ENCODE data around the gene COL4A2. TPM values are rescaled to one million over a fixed set of nuclear protein-coding genes. Genes with fewer than 3 reads are reported as not detected.

COL4A2 gene
- total RNA-seq, 1 donor from 2014 or later: 159 TPM

GRCh38 chr13:110424569-110425443, 117.7 kb downstream of the COL4A2 start:
- H3K4me1 Mint-ChIP-seq: peaks cover 23% of the 10 kb centered on the region
- H3K9me3 Mint-ChIP-seq: no peaks in the 10 kb centered on the region
- H3K27ac Mint-ChIP-seq (ENCODE audit: unreplicated experiment): no peak overlapping the region
- peaks cover 10% of the 10 kb centered on the region for H3K36me3 Mint-ChIP-seq (ENCODE audit: low read depth)
- H3K4me3 Mint-ChIP-seq: no peak overlapping the region
- TF ChIP-seq CTCF (conservative IDR thresholded peaks at IDR 0.05): no peak
- H3K27me3 Mint-ChIP-seq (ENCODE audit: low read depth): no peaks in the 10 kb centered on the region
- DNase-seq (ENCODE audit: low read depth, low spot score): no peak

- Mint-ChIP-seq H3K27ac (ENCODE audit: unreplicated experiment) (no peak overlapping the region), H3K36me3 (ENCODE audit: low read depth) (peaks cover 10% of the 10 kb centered on the region), H3K9me3 (no peaks in the 10 kb centered on the region), H3K4me3 (no peak overlapping the region), H3K4me1 (peaks cover 23% of the 10 kb centered on the region), H3K27me3 (ENCODE audit: low read depth) (no peaks in the 10 kb centered on the region)
- TF ChIP-seq CTCF (conservative IDR thresholded peaks at IDR 0.05): no peak
- no peak for DNase-seq (ENCODE audit: low read depth, low spot score)
Observed at GRCh38 chr13:110425444-110425780, 118.3 kb downstream of the COL4A2 start.

GRCh38 chr13:110426735-110427134, 119.7 kb downstream of the COL4A2 start:
- Mint-ChIP-seq H3K9me3 (no peaks in the 10 kb centered on the region), H3K27ac (ENCODE audit: unreplicated experiment) (no peak overlapping the region), H3K27me3 (ENCODE audit: low read depth) (no peaks in the 10 kb centered on the region), H3K4me1 (peaks cover 23% of the 10 kb centered on the region), H3K4me3 (no peak overlapping the region), H3K36me3 (ENCODE audit: low read depth) (peaks cover 11% of the 10 kb centered on the region)
- no peak for TF ChIP-seq CTCF (conservative IDR thresholded peaks at IDR 0.05)
- DNase-seq (ENCODE audit: low read depth, low spot score): no peak

DNA sequence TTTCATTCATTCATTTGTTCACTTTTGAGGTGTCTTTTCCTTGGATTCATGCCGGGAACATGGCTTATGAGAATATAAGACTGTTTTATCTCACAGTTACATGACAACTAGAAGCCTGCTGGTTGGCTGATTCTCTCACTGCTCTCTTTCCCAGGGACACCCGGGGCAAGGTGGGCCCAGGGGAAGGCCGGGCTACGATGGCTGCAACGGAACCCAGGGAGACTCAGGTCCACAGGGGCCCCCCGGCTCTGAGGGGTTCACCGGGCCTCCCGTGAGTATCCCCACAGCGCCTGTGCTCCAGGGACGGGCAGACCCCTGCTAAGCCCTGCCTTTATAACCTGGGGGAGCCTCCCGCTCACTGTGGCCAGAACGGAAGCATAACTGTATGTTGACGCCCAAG, 121.2 kb downstream of the COL4A2 start:
- Mint-ChIP-seq H3K27me3 (ENCODE audit: low read depth) (no peaks in the 10 kb centered on the region), H3K4me3 (no peak overlapping the region), H3K9me3 (no peaks in the 10 kb centered on the region), H3K36me3 (ENCODE audit: low read depth) (peaks cover 12% of the 10 kb centered on the region), H3K4me1 (peaks cover 23% of the 10 kb centered on the region), H3K27ac (ENCODE audit: unreplicated experiment) (peak overlapping the region; percentile 9)
- no peak for DNase-seq (ENCODE audit: low read depth, low spot score)
- no peak for TF ChIP-seq CTCF (conservative IDR thresholded peaks at IDR 0.05)

GRCh38 chr13:110430391-110431336, 123.6 kb downstream of the COL4A2 start:
- peaks cover 17% of the 10 kb centered on the region for H3K36me3 Mint-ChIP-seq (ENCODE audit: low read depth)
- H3K4me3 Mint-ChIP-seq: no peak overlapping the region
- no peaks in the 10 kb centered on the region for H3K9me3 Mint-ChIP-seq
- no peak for DNase-seq (ENCODE audit: low read depth, low spot score)
- no peak overlapping the region for H3K27ac Mint-ChIP-seq (ENCODE audit: unreplicated experiment)
- TF ChIP-seq CTCF (conservative IDR thresholded peaks at IDR 0.05): no peak
- no peaks in the 10 kb centered on the region for H3K27me3 Mint-ChIP-seq (ENCODE audit: low read depth)
- H3K4me1 Mint-ChIP-seq: peaks cover 1% of the 10 kb centered on the region

Measured in neural crest cell (in vitro differentiated cells).